ENCODE data around the gene NFAM1. TPM values are rescaled to one million over a fixed set of nuclear protein-coding genes. Genes with fewer than 3 reads are reported as not detected.

NFAM1 gene
- total and polyA plus RNA-seq, 2 of the 13 experiments (the other 11 are each of a cell fraction or from before 2014, with no cell fraction given) = 0.03 TPM; not detected in 1

DNA sequence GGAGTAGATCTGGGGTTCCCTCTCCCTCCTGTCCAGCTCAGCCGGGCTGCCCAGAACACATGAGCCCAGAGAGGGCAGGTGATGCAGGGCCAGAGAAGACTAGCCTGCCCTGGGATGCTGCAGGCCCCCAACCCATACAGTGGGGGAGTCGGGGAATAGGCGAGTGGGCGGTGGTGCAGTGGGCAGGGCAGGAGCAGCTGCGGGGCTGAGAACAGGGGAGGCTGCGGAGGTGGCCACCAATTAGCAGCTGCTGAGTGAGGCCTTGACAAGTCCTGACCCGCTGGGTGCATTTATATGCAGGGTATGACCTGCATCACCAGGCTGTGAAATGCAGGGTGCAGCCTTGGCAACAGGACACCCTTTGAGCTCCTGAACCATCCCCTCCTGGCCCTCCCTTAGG is 43.1 kb downstream of the NFAM1 start:
- H3K4me2 ChIP-seq (ENCODE audit: low read depth, low read length) = no peak overlapping the region
- CTCF ChIA-PET (ENCODE audit: low intra/inter-chr PET ratio, low total read pairs) = no interaction called here
- no peak for FAIRE-seq
- no TSS peak for BruUV-seq (replicated peaks)
- DNase-seq (ENCODE audit: low spot score) = no peak
- POLR2A ChIA-PET = no interaction called here
- H3K79me2 ChIP-seq (ENCODE audit: insufficient read depth, low read length) = no peaks in the 10 kb centered on the region
- H3K27me3 ChIP-seq (ENCODE audit: control insufficient read depth in 1 of 2, insufficient read depth in 2 of 2, low read length in 2 of 2) = peaks cover 2 to 3% of the 10 kb centered on the region in 2 experiments; a peak in 3 of 5 replicates
- in situ Hi-C loops (cut with HindIII; ENCODE audit: extremely low pct_ligation_motif_present, low pct_unique_long_range_greater_than_20kb) (no loop called here), intact Hi-C loops (cut with micrococcal nuclease; ENCODE audit: unreplicated experiment) (no loop called here)
- H3K27ac ChIP-seq (ENCODE audit: extremely low read length, insufficient read depth, low read length) = no peak overlapping the region
- no peaks in the 10 kb centered on the region for H4K20me1 ChIP-seq (ENCODE audit: insufficient read depth, low read length)
- ATAC-seq = no peak; the same call in 2 of the 3 replicates
- H3K4me1 ChIP-seq (ENCODE audit: insufficient read depth, low read length) = no peaks in the 10 kb centered on the region
- no peaks in the 10 kb centered on the region for H3K36me3 ChIP-seq (replicated peaks in 1 of 2; ENCODE audit: control insufficient read depth in 1 of 2, insufficient read depth in 2 of 2, low read length in 2 of 2)
- no peak overlapping the region for H3K4me3 ChIP-seq (replicated peaks in 1 of 3; ENCODE audit: insufficient read depth in 1 of 3, low read depth in 2 of 3, low read length in 3 of 3)
- TF ChIP-seq ZSCAN21 (CRISPR knock-in tag; IDR thresholded peaks at IDR 0.05; ENCODE audit: borderline replicate concordance) (no peak), ZNF879 (CRISPR knock-in tag; IDR thresholded peaks at IDR 0.05) (no peak), DPF2 (CRISPR knock-in tag; IDR thresholded peaks at IDR 0.05; ENCODE audit: borderline replicate concordance, low read depth) (no peak), NRL (CRISPR knock-in tag; IDR thresholded peaks at IDR 0.05; ENCODE audit: borderline replicate concordance) (no peak), BRCA1 (CRISPR knock-in tag; IDR thresholded peaks at IDR 0.05) (no peak), EED (CRISPR knock-in tag; IDR thresholded peaks at IDR 0.05) (no peak), ZNF569 (CRISPR knock-in tag; IDR thresholded peaks at IDR 0.05; ENCODE audit: borderline replicate concordance) (no peak), ZNF296 (CRISPR knock-in tag; conservative IDR thresholded peaks at IDR 0.05) (no peak), ZNF3 (CRISPR knock-in tag; IDR thresholded peaks at IDR 0.05) (no peak), ZFP41 (CRISPR knock-in tag; IDR thresholded peaks at IDR 0.05; ENCODE audit: borderline replicate concordance) (no peak), ZMYM3 (CRISPR knock-in tag; IDR thresholded peaks at IDR 0.05) (no peak), ZBTB26 (CRISPR knock-in tag; IDR thresholded peaks at IDR 0.05; ENCODE audit: borderline replicate concordance) (no peak), SAFB2 (CRISPR knock-in tag; IDR thresholded peaks at IDR 0.05; ENCODE audit: borderline replicate concordance, low read depth) (no peak), SOX5 (CRISPR knock-in tag; IDR thresholded peaks at IDR 0.05; ENCODE audit: borderline replicate concordance) (no peak), ARNTL (CRISPR knock-in tag; IDR thresholded peaks at IDR 0.05) (no peak)
- TF ChIP-seq, protein P1, sequence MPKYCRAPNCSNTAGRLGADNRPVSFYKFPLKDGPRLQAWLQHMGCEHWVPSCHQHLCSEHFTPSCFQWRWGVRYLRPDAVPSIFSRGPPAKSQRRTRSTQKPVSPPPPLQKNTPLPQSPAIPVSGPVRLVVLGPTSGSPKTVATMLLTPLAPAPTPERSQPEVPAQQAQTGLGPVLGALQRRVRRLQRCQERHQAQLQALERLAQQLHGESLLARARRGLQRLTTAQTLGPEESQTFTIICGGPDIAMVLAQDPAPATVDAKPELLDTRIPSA (CRISPR knock-in tag; IDR thresholded peaks at IDR 0.05; ENCODE audit: borderline replicate concordance) = no peak
- TF ChIP-seq, protein P2, sequence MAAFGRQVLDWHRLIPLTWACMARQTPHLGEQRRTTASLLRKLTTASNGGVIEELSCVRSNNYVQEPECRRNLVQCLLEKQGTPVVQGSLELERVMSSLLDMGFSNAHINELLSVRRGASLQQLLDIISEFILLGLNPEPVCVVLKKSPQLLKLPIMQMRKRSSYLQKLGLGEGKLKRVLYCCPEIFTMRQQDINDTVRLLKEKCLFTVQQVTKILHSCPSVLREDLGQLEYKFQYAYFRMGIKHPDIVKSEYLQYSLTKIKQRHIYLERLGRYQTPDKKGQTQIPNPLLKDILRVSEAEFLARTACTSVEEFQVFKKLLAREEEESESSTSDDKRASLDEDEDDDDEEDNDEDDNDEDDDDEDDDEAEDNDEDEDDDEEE (CRISPR knock-in tag; IDR thresholded peaks at IDR 0.05) = no peak
- WGBS (ENCODE audit: low lambda C conversion rate) = 76% methylated on average over 5 of the region's 7 CpGs
- H3K9me3 ChIP-seq (ENCODE audit: low read length) = no peaks in the 10 kb centered on the region
- no peak overlapping the region for H3K9ac ChIP-seq (ENCODE audit: insufficient read depth, low read depth, low read length)
- no peak overlapping the region for H2AFZ ChIP-seq (ENCODE audit: low read length)
